ENCODE data around the gene LACRT. TPM values are rescaled to one million over a fixed set of nuclear protein-coding genes. Genes with fewer than 3 reads are reported as not detected.

LACRT gene
- total RNA-seq, 1 donor from 2014 or later, result not detected

DNA sequence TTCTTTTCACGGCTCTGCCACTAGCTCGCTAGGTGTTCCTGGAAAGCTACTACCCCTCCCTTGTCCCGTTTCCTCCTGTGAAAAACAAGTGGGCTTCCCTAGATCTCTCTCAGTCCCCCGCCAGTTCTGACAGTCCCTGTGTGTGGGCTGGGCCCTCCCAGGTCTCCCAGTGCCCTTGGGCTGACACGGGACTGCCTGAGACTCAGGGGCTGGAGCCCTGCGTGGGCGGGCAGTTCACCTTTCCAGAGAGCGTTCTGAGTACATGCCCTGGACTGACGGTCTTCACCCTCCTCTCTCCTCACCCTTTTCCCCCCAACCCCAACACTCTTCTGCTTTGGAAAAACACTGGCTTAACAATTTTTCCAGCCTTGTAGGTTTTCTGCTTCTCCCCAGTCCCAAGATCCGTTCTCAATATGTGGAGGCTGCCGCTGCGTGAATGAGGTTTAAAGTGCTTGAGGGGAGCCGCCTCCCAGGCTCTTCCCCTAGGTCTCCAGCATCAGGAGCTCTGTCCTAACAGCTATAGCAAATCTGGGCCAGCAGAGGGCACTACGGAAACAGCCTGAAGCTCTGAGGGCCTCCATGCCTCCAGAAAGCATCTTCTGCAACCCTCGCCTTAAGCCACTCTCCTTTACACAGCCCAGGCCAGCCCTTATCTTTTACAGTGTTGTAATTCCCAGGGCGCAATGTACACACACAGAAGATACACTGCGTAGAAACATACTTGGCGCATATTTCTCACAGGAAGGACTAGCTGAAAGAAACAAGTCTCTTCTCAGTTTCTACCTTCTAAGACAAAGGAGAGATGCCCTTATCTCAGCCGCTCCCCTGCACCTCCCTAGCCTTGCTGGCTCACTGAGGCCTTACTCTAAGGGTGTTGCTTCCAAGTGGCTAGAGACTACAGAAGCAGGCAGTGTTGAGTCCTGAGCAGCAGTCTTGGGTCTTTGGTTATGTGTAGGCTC, 23.9 kb upstream of the LACRT start:
- Mint-ChIP-seq H3K4me1 (peaks cover 8% of the 10 kb centered on the region), H3K9me3 (no peaks in the 10 kb centered on the region), H3K36me3 (no peaks in the 10 kb centered on the region), H3K4me3 (no peak overlapping the region), H3K27ac (no peak overlapping the region), H3K27me3 (ENCODE audit: low read depth) (peaks cover 27% of the 10 kb centered on the region)
- DNase-seq (ENCODE audit: low spot score in 2 of 2, unreplicated experiment in 2 of 2), result peak in 1 of 2 experiments; percentile 47
- TF ChIP-seq, protein P1, sequence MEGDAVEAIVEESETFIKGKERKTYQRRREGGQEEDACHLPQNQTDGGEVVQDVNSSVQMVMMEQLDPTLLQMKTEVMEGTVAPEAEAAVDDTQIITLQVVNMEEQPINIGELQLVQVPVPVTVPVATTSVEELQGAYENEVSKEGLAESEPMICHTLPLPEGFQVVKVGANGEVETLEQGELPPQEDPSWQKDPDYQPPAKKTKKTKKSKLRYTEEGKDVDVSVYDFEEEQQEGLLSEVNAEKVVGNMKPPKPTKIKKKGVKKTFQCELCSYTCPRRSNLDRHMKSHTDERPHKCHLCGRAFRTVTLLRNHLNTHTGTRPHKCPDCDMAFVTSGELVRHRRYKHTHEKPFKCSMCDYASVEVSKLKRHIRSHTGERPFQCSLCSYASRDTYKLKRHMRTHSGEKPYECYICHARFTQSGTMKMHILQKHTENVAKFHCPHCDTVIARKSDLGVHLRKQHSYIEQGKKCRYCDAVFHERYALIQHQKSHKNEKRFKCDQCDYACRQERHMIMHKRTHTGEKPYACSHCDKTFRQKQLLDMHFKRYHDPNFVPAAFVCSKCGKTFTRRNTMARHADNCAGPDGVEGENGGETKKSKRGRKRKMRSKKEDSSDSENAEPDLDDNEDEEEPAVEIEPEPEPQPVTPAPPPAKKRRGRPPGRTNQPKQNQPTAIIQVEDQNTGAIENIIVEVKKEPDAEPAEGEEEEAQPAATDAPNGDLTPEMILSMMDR (IDR thresholded peaks at IDR 0.05; ENCODE audit: unreplicated experiment), result peak; percentile 17

DNA sequence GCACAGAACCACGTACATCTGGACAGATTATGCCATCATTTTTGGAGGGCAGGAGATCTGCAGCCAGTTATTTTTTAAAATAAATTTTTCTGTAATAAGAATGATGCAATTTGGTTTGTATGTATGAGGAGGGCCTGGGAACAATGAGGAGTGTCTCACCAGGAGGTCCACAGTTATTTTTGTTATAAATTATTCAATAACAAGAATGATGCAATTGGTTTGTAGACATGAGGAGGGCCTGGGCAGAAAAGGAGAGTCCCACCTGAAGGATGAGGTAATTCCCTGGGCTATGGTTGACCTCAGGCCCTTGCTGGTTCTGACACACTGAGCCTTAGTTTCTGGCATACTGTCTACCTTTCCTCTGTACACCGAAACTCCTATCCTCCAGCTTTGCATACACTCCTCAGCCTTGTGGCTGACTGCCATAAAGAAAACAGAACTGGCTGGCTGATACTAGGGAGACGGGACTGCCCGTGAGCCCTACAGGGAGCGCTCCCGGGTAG, 22.5 kb upstream of the LACRT start:
- Mint-ChIP-seq H3K4me1 (peaks cover 8% of the 10 kb centered on the region), H3K27ac (no peak overlapping the region), H3K9me3 (no peaks in the 10 kb centered on the region), H3K4me3 (no peak overlapping the region), H3K36me3 (no peaks in the 10 kb centered on the region), H3K27me3 (ENCODE audit: low read depth) (peaks cover 38% of the 10 kb centered on the region)
- no peak for DNase-seq (ENCODE audit: low spot score in 2 of 2, unreplicated experiment in 2 of 2)
- TF ChIP-seq, protein P1 (IDR thresholded peaks at IDR 0.05; ENCODE audit: unreplicated experiment), result no peak

DNA sequence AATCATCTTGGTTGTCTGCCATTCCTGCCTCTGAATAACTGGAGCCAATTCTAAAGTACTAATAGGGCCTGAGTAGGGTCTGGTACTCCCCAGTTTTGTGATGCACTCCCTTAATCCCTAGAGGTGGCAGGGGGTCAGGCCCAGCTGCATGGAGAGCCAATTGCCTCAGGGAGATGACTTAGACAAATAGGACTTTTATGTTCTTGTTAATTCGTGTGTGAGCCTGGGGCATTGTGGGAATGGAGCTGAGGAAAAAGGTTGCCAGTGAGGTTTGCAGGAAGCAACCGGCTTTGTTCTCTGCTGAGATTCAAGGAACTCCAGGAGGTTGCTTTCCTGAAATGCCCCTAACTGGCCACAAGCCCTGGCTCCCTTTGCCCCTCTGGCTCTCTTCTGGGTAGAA, 20.2 kb upstream of the LACRT start:
- no peak overlapping the region for H3K27ac Mint-ChIP-seq
- no peak overlapping the region for H3K4me3 Mint-ChIP-seq
- peaks cover 37% of the 10 kb centered on the region for H3K27me3 Mint-ChIP-seq (ENCODE audit: low read depth)
- TF ChIP-seq, protein P1 (IDR thresholded peaks at IDR 0.05; ENCODE audit: unreplicated experiment), result no peak
- H3K9me3 Mint-ChIP-seq, result no peaks in the 10 kb centered on the region
- no peaks in the 10 kb centered on the region for H3K36me3 Mint-ChIP-seq
- H3K4me1 Mint-ChIP-seq, result peaks cover 8% of the 10 kb centered on the region
- DNase-seq (ENCODE audit: low spot score in 2 of 2, unreplicated experiment in 2 of 2), result no peak

DNA sequence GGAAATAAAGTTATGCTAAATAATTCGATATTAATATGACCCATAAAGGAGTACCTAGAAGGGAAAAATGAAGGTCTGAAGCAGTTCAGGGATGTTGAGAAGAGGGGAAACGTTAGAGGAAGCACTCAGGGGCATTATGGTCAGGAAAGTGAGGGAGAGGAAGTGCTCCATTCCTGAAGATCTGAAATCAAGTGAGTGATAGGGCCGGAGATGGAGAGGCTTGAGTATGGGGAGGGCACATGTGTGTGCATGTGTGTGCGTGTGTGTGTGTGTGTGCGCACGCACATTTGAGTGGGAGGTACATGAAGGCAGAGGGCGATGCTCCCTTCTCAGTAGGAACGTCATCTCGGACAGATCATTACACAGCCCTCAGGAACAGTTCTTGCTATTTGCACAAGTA, 18.3 kb upstream of the LACRT start:
- no peaks in the 10 kb centered on the region for H3K36me3 Mint-ChIP-seq
- no peak overlapping the region for H3K27ac Mint-ChIP-seq
- TF ChIP-seq, protein P1 (IDR thresholded peaks at IDR 0.05; ENCODE audit: unreplicated experiment), result no peak
- H3K27me3 Mint-ChIP-seq (ENCODE audit: low read depth), result peaks cover 36% of the 10 kb centered on the region
- DNase-seq (ENCODE audit: low spot score in 2 of 2, unreplicated experiment in 2 of 2), result no peak
- peaks cover 6% of the 10 kb centered on the region for H3K4me1 Mint-ChIP-seq
- no peak overlapping the region for H3K4me3 Mint-ChIP-seq
- no peaks in the 10 kb centered on the region for H3K9me3 Mint-ChIP-seq

DNA sequence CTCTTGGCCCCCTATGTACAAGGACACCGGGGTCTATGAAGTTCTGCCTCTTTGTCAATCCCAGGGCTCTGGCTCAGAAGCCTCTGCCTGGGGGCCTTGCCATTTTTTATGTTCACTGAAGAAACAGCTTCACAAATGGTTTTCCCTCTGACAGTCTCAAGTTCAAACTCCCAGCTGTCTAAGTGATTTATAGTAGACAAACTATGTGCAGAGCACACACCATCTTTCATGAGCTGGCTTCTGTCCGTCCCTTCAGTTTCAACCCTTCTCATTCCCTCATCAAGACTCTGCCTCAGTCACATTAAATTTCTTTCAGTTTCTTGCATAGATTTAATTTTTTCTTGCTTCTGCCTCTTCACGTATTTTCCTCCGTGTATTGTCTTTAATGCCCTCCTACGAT, 16.2 kb upstream of the LACRT start:
- H3K27ac Mint-ChIP-seq, result no peak overlapping the region
- H3K27me3 Mint-ChIP-seq (ENCODE audit: low read depth), result peaks cover 57% of the 10 kb centered on the region
- H3K4me3 Mint-ChIP-seq, result no peak overlapping the region
- H3K9me3 Mint-ChIP-seq, result no peaks in the 10 kb centered on the region
- TF ChIP-seq, protein P1 (IDR thresholded peaks at IDR 0.05; ENCODE audit: unreplicated experiment), result no peak
- no peaks in the 10 kb centered on the region for H3K36me3 Mint-ChIP-seq
- no peak for DNase-seq (ENCODE audit: low spot score in 2 of 2, unreplicated experiment in 2 of 2)
- H3K4me1 Mint-ChIP-seq, result no peaks in the 10 kb centered on the region
